GM19468 (cell line): ENCODE measurements around the gene LRMDA.

Source experiments
- ATAC-seq: cut with Tn5 transposase; IDR thresholded peaks from one replicate; pipeline ENCODE4 v1.9.1; 2021; ENCODE audit warnings: mild to moderate bottlenecking, moderate library complexity, moderate number of reproducible peaks; ENCODE audit not compliant: unreplicated experiment; ENCODE audit errors: extremely low read depth

Gene LRMDA

DNA sequence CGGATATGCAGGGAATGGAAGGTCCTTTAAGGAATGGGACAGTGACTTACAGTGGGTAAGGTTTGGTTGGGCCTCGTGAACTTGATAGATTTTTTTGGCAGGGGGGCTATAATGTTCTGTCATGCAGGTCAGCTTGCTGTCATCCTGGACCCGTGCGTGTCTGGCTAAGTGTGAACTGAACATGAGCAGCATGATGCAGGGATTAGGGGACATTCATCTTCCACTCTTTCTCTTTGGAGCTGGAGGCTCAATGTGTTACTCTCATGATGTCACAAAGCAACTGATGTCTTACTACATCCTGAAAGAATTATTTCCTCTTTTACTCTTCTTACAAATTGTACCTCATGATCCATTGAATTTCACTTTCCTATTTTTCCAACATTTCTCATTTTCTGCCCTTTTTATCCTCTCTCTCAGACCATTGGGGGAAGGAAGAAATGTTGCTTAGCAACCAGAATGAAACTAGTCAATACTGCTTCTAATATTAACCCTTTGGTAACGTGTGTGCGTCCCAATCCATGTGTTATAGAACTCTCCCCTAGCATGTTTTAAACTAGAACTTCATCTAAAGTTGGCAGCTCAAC is 549.1 kb downstream of the LRMDA start:
- no peak for ATAC-seq

DNA sequence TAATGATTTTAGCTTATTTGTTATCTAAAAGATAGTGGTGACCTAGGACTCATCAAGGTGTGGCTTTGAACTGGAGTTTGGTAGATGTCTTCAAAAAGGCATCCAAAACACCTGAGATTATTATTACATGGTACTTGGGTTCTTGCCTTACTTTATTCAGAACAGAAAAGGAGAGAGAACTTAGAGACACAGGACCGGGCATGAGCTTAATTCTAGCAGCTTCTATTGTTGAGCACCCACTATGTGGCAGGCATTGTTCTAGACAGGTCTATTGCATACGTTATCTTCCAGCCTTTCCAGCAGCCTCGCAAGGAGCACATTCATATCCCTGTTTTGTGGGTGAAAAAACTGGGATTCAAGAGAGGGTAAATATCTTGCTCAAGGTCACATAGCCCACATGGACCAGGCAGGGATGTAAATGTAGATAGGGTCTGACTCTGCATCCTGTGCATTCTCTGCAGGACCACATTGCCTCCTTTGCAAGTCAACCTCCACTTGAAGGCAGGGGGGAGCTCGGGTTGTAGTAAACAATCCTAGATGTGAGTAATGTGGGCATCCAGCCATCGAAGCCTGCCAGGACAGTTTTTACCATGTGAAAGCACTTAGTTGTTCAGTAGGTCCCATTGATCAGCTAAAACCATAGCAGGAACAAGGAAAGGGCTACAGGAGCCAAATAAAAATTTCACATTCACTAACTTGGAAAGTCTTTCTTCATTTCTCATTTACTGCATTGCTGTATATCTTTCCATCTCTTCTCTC is 551.4 kb downstream of the LRMDA start:
- ATAC-seq = no peak

DNA sequence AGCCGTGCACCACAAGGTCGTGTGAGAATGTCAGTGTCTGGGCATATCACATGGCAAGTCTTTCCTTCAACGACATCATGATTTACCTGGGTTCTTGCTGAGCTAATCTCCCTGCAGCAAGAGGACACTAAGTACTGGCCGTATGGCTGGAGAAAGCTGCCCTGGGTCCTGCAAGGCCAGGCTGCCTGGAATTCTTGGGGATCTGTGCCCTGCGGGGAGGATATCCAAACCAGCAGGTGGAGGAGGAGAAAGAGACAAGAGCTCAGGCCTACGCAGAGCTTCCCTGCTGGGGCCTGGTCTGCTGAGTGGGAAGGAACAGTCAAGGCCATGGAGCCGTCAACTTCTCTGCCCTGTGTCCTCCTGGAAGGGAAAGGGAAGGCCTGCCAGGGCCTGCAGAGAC is 552.6 kb downstream of the LRMDA start:
- ATAC-seq = no peak

DNA sequence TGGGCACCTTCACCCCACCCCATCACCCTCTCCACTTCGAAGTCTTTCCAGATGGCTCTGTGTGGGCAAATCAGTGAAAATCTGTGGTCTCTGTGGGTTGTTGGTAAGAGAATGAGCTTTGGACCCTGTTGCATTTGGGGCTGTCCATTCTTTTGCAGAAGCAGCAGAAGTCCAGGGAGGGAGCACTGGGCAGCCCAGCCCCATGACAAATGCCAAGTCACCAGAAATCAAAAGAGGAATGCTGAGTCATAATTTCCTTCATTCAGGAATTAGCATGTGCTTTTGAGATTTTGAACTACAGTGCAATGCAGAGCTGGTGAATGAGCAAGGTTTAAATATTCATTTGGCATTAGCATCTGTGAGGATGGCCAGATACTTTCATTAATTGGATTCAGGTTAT is 556.2 kb downstream of the LRMDA start:
- ATAC-seq = no peak

DNA sequence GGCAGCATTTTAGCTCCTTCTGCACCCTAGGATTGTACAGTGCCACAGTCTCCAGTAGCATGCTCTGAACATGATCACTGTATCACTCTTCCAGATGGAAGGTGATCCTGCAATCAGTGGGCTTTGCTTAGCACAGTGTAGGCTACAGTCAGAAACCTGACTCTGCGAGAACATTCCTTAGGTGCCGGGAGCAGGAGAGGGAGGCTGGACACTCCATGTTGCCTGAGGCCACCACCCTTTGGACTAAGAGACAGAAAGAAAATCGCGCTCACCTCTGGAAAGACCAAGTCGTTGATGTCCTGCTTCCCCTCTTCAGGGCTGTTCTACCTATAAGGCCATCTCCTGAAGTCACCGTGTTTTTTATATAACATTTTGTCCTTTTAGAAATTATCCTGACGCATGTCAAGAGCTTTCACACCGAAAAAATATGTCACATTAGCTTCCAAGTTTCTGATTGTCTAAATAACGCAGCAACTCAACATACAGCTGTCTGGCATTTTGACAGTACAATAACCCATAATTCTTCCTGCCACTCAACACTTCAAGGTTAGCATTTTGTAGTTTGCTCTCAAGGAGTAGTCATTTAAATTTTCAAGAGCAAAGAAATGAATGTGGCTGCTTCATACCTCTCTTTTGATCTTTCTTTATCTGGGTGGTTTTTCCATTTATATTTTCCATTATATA is 563.1 kb downstream of the LRMDA start:
- no peak for ATAC-seq

DNA sequence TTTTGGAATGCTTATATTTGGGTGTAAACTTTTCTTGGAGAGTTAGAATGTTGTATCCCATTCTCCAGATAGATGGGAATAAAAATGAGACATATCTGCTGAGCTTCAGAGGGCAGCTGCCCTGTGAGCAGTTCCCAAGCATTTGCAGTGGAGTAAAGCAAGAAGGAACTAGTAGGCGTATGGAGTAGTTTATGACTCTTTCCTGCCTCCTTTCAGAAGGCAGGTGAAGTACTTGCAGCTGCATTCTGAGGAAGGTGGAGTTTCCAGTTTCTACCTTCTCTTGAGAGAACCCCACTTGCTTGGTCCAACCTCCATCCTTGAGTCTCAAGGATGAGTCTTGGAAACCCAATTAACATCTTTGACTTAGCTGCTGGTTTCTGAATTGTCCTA is 563.6 kb downstream of the LRMDA start:
- ATAC-seq = no peak

DNA sequence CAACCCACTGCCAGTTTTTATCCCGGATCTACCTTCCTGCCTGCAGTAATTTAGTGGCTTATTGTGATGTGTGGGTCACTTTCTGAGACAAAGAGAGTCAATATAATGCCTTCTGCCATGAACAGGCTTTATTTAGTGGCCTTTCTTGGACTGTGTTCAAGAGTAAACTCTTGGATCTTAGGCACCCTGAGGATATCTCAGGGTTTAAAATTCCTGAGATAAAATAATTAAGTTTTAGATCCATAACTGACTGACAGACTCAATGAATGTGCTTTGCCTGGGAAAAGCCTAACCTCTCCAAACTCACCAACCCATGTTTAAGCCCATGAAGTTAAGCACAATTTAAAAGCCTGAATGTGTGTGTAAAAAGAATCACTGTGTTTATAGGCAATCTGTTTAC is 564.3 kb downstream of the LRMDA start:
- ATAC-seq = no peak

DNA sequence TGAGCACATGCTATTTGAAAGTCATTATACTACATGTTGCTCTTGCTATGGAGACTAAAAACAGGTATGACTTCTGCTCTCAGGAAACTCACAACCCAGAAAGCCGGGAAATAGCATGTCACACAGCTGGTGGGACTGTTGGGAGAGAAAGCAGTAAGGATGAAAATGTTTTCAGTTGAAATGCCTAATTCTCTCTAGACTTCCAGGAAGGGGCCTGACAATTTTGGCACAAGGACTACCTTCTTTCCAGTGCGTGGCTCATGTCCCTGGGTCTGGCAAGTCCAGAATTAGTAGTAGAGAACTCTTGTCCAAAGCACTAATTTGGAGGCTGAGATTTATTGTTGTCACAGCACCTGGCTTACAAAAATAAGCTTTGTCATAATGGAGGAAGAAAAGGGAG is 567.6 kb downstream of the LRMDA start:
- no peak for ATAC-seq

DNA sequence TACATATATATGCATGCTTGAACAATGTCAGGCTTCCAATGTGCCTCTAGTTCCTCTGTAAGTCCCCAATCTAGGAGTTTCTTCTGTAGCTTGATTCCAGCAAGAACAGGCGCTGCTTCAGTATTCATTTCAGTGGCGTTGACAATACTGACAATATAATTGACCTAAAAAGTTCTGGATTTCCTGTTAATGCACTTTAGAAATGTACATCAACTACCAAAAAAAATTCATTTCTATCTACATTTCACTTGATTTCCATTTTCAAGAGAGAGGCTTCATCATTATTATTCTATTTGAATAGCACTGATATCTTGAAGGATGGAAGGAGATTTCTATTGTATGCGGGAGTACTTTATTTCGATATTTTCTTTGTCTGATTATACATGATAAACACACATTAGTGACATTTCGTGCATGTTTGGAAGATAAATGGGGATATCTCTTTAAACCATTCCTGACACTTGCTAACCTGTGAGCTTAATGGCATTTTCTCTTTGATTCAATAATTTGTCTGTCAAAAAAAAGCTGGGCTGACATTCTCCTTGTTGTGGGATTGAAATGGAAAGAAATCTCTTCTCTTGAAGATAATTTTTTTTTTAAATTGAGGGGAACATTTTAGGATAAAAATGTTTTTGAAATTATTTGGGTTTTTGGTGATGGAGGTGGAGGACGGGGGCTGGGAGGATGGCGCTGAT is 568.2 kb downstream of the LRMDA start:
- no peak for ATAC-seq

DNA sequence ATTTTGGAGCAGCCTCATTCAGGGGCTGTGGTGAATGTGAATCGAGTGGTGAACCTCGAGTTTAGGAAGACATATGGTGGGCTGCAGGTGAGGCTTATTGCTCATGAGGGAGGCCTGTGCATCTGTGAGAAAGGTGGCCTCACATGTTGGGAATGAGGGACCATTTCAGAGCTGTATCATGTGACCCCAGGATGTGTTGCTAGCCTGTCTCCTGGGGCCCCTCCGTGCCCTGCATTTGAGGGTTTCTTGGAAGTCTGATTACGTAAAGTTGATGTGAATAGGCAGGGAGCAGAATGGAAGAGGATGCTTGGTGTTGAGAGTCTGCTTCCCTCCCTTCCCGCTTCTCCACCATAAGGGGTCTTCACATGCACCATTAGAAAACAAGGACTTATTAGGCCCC is 569.1 kb downstream of the LRMDA start:
- no peak for ATAC-seq

DNA sequence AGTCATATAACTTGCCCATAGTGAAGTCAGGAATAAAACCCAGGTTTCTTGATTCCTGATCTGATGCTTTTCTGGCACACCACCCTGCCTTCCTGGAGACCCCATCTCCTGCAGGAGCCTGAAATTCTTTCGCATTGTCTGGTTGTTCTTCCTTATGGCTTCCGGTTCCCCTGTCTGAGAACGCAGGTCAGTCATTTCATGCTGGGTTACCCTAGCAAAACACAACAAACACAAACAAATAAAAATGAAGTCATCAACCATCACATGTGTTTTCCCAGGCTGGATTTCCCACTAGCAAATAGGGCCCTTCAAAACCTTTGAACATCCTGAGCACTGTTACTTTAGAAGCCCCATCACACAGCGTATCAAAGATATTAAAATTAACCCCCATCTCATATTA is 569.6 kb downstream of the LRMDA start:
- no peak for ATAC-seq

DNA sequence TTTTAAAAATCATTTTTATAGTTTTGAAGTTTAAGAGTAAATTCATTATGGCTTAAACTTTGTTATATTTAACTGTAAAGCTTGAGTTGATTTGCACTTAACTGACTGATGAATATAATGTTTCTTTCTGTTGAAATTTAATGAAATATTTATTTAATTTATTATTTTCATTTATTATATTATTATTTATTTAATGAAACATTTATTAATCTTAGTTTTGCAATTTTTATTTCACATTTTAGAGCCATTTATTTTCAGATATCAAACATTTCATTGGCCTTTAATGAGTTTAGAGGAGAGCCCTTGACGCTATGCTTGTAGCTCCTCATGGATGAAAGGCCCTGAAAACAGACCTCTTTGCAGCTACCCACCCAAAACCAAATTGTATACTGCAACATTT is 570.0 kb downstream of the LRMDA start:
- no peak for ATAC-seq

DNA sequence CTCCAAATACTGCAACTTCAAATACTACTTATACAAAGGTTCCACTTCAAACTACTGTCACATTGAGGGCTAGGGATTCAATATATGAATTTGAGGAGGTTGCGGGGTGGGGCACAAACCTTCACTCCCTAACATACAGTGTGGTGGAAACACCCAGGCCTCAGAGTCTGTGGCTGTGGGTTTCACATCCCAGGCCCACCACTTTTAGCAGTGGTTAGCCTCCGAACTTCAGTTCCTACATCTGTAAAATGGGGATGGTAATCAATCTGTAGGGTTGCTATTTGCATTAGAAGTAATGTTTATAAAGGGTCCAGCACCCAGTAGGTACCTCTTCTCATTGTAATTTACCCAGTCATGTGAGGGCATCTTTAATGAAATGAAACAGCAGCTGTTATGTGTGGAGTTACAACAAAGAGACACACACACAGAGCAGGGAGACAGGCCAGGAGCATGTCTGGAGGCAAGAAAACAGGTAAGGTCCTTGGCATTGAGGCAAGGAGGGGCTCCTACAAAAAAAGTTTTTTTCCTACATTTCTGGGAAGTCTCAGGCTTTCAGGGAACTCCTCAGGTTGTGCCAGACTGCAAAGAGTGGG is 570.9 kb downstream of the LRMDA start:
- ATAC-seq = no peak

DNA sequence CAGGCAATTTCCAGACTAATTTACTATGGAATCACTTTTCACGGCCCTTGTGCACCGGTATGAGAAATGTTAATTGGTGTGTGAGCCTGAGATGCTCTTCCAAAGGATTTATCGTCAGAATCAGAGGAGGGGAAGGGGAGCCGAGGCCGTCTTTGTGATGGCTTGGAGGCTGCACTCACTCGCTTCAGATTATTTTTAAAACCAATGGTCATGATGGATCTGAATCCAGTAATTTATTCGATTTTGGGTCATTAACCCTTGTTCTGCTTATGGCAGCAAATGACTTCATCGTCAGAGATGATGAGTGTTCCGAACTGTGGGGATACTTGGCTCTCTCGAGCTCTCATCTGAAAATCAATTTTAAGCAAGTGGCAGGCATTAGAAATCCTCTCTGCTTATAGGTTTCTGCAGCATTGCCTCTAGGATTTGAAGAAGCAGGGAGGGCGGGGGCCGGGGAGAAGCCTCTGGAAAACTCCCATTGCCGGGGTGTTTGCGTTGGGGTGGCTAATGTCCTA is 576.3 kb downstream of the LRMDA start:
- no peak for ATAC-seq

DNA sequence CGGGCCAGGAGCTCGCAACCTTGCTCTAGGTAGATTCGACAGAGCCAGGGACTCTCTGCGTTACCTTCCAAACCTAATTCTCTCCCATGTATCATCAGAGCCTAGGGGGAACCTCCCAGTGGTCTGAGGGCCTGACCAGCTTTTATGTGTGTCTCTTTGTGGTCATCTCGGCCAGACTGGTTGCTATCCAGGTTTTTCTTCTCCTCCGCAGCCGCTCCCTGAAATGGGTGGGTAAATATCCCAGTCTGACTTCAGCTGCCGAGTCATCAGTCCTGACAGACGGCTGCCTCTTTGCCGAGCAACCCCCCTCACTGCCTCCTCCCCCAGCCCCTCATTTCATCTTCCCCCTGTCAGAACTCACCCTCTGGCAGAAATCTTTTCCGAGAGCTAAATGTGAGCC is 578.1 kb downstream of the LRMDA start:
- no peak for ATAC-seq

DNA sequence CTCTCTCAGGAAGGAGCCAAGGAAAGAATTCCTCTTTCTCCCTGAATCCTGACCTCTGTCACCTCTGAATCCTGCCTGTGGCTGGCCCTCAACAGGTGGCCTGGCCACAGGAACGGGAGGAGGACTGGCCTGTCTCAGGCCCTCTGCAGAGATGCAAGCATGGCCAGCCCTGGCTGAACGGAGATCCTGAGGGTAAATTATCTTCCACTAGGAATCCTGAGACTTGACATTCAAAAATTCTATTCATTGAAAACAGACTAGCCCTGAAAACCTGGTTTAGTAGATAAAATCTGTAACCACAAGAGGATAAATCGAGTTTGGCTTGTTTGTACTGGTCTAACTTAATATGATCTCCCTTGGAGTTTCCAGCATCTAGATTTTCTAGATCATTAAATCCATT is 579.3 kb downstream of the LRMDA start:
- ATAC-seq = no peak

DNA sequence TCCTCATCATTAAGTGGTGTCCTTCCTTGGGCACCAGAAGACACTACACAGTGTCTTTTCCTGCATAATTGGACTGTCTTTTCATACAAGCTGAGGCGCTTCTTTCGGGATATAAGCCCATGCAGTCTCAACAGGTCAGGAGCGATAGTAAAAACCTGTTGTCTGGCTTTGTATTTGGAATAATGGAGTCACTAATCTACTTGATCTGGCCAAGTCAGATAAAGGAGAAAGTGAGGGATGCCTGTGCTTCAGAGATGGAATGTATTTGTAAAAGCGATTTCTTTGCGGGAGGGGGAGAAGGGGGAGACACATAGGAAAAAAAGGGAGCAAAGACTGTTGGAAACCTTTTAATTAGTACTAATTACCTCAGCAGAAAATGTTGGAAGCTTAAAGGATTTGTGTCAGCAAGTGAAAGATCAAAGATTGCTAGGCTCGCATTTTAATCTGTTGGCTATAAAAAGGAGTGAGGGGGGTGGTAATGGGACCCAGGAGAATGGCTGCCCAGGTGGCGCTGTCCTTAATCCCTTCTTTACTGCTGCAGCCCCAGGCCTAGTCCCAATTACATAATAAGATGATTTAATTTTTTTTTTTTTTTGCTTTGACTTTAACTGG is 581.4 kb downstream of the LRMDA start:
- no peak for ATAC-seq

DNA sequence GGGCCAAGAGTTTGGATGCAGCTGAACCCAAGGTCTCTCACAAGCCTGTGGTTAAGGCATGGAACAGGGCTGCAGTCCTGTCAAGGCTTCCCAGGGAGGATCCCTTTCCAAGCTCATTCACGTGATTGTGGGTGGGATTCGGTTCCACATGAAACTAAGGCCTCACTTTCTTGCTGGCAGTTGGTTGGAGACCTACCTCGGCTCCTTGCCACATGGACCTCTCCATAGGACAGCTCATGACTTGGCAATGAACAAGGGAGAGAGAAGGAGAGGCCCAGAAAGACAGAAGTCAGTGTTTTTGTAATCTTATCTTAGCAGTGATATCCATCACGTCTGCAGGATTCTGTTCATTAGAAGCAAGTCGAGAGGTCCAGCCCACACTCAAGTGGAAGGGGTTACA is 583.8 kb downstream of the LRMDA start:
- no peak for ATAC-seq

DNA sequence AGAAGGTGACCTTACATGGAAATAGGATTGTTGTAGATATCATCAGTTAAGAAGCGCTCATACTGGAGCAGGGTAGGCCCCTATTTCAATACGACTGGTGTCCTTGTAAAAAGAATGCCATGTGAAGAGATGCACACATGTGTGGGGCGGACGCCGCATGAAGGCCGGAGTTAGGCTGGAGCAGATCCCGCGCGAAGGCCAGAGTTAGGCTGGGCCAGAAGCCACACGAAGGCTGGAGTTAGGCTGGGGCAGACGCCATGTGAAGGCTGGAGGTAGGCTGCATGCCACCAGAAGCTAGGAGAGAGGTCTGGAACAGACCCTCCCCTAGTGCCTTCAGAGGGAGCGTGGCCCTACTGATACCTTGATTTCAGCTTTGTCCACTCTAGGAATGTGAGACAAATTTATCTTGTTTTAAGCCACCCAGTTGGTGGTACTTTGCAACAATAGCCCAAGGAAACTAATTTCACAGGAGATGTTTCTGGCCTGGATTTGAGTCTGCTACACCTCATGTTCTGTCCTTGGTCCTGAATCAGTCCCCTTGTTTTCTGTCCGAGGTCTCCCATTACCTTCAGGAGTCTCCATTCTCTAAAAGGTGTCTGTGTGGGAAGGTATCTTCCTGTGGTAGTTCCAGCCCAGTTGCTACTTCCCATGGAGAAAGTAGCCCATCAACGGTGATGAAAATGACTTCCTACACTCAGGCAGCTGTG is 585.8 kb downstream of the LRMDA start:
- ATAC-seq = no peak
